SH-SY5Y (cell line): Measurements from ENCODE around the gene SLC30A10.

ENCODE experiments used
- GATA2 ChIP-seq: IDR thresholded peaks from 2 replicates; pipeline ENCODE4 v1.6.1; 2011; ENCODE audit warnings: mild to moderate bottlenecking, low read depth, low read length
- GATA3 ChIP-seq: IDR thresholded peaks from 2 replicates; pipeline ENCODE4 v1.6.1; 2011; ENCODE audit warnings: low read depth, mild to moderate bottlenecking, low read length, moderate library complexity

The SLC30A10 gene

GRCh38 chr1:219941179-219942118, 13.1 kb upstream of the SLC30A10 start:
- no peak for TF ChIP-seq GATA3

- no peak for TF ChIP-seq GATA2
- TF ChIP-seq GATA3, result no peak
Measured at GRCh38 chr1:219940707-219941106, 12.3 kb upstream of the SLC30A10 start.

- no peak for TF ChIP-seq GATA2
- no peak for TF ChIP-seq GATA3
Measured at GRCh38 chr1:219938706-219939105, 10.3 kb upstream of the SLC30A10 start.

- TF ChIP-seq GATA3, result no peak
- TF ChIP-seq GATA2, result no peak
Measured at GRCh38 chr1:219931033-219931432, 2.7 kb upstream of the SLC30A10 start.

- TF ChIP-seq GATA3 (no peak), GATA2 (no peak)
Measured at GRCh38 chr1:219928791-219929118, 398 bp upstream of the SLC30A10 start.

GRCh38 chr1:219927298-219927955, 930 bp downstream of the SLC30A10 start:
- TF ChIP-seq GATA2, result no peak
- no peak for TF ChIP-seq GATA3

GRCh38 chr1:219926363-219926998, 1.9 kb downstream of the SLC30A10 start:
- TF ChIP-seq GATA3 (no peak), GATA2 (no peak)

- TF ChIP-seq GATA3 (no peak), GATA2 (no peak)
Measured at GRCh38 chr1:219924342-219924741, 4.0 kb downstream of the SLC30A10 start.

GRCh38 chr1:219917851-219918466, 10.4 kb downstream of the SLC30A10 start:
- TF ChIP-seq GATA2 (no peak), GATA3 (no peak)

- TF ChIP-seq GATA2 (no peak), GATA3 (no peak)
Measured at GRCh38 chr1:219917281-219917680, 11.1 kb downstream of the SLC30A10 start.

GRCh38 chr1:219916257-219916656, 12.1 kb downstream of the SLC30A10 start:
- TF ChIP-seq GATA2, result no peak

- no peak for TF ChIP-seq GATA3
Measured at GRCh38 chr1:219913005-219913770, 15.2 kb downstream of the SLC30A10 start.

- TF ChIP-seq GATA3, result no peak
- no peak for TF ChIP-seq GATA2
Measured at GRCh38 chr1:219910716-219911115, 17.6 kb downstream of the SLC30A10 start.

GRCh38 chr1:219909476-219909875, 18.9 kb downstream of the SLC30A10 start:
- no peak for TF ChIP-seq GATA3
- no peak for TF ChIP-seq GATA2
